ENCODE data around the gene CSAD. TPM values are rescaled to one million over a fixed set of nuclear protein-coding genes. Genes with fewer than 3 reads are reported as not detected.

Gene CSAD
- 1 to 10 TPM in 2 of 3 donors, under 1 TPM in 1; 0.85 to 3.8 (median 2.6) TPM for polyA plus RNA-seq

- peak; percentile 95 to 97 (median 96) for DNase-seq
- Mint-ChIP-seq H3K9me3 (no peaks in the 10 kb centered on the region), H3K4me3 (peak within 1 kb of the TSS; percentile 92 to 94 (median 93)), H3K27ac (peak within 1 kb of the TSS; percentile 90 to 98 (median 96)), H3K4me1 (peaks cover 45 to 56% of the 10 kb centered on the region in 2 donors), H3K36me3 (peaks cover 13 to 21% (median 19%) of the 10 kb centered on the region in 3 donors), H3K27me3 (ENCODE audit: low read depth in 3 of 3) (peaks cover 6 to 20% (median 7%) of the 10 kb centered on the region in 3 donors)
Measured at GRCh38 chr12:53180220-53180930, at the start of gene CSAD, which contains the start of gene ZNF740. Gene CSAD, minus strand, starts transcription at chr12:53180925. Its CDS starts 7,455 bp downstream, at chr12:53173470. Gene ZNF740, plus strand, starts transcription at chr12:53180722. Its CDS starts 1,262 bp downstream, at chr12:53181984.

- H3K9me3 Mint-ChIP-seq: no peaks in the 10 kb centered on the region
- peak overlapping the region in 4 of 5 donors; percentile 11 to 65 (median 24) for H3K4me3 Mint-ChIP-seq
- H3K4me1 Mint-ChIP-seq: peaks cover 20 to 28% of the 10 kb centered on the region in 2 donors
- peak overlapping the region; percentile 6 to 70 (median 42) for H3K27ac Mint-ChIP-seq
- no peak for DNase-seq
- H3K36me3 Mint-ChIP-seq: peaks cover 0 to 5% (median 0%) of the 10 kb centered on the region in 3 donors
- peaks cover 2 to 15% (median 4%) of the 10 kb centered on the region in 3 donors for H3K27me3 Mint-ChIP-seq (ENCODE audit: low read depth in 3 of 3)
Measured at GRCh38 chr12:53230108-53230845, 49.6 kb upstream of the CSAD start.

GRCh38 chr12:53229454-53229853, 48.7 kb upstream of the CSAD start:
- Mint-ChIP-seq H3K4me1 (peaks cover 26 to 34% of the 10 kb centered on the region in 2 donors), H3K36me3 (peaks cover 0 to 5% (median 0%) of the 10 kb centered on the region in 3 donors), H3K4me3 (peak overlapping the region in 1 of 5 donors; percentile 65), H3K27ac (peak overlapping the region in 5 of 6 donors; percentile 18 to 70 (median 51)), H3K27me3 (ENCODE audit: low read depth in 3 of 3) (peaks cover 2 to 15% (median 5%) of the 10 kb centered on the region in 3 donors), H3K9me3 (no peaks in the 10 kb centered on the region)
- no peak for DNase-seq

GRCh38 chr12:53227836-53228235, 47.1 kb upstream of the CSAD start:
- peak overlapping the region in 1 of 6 donors; percentile 19 for H3K27ac Mint-ChIP-seq
- no peaks in the 10 kb centered on the region for H3K9me3 Mint-ChIP-seq
- H3K4me1 Mint-ChIP-seq: peaks cover 34 to 35% of the 10 kb centered on the region in 2 donors
- no peak overlapping the region for H3K4me3 Mint-ChIP-seq
- H3K36me3 Mint-ChIP-seq: peaks cover 0 to 5% (median 0%) of the 10 kb centered on the region in 3 donors
- H3K27me3 Mint-ChIP-seq (ENCODE audit: low read depth in 3 of 3): peaks cover 2 to 8% (median 5%) of the 10 kb centered on the region in 3 donors
- no peak for DNase-seq

GRCh38 chr12:53227341-53227740, 46.6 kb upstream of the CSAD start:
- peak overlapping the region in 1 of 6 donors; percentile 55 for H3K27ac Mint-ChIP-seq
- peaks cover 34 to 35% of the 10 kb centered on the region in 2 donors for H3K4me1 Mint-ChIP-seq
- H3K9me3 Mint-ChIP-seq: no peaks in the 10 kb centered on the region
- DNase-seq: no peak
- peaks cover 0 to 5% (median 0%) of the 10 kb centered on the region in 3 donors for H3K36me3 Mint-ChIP-seq
- peaks cover 1 to 5% (median 4%) of the 10 kb centered on the region in 3 donors for H3K27me3 Mint-ChIP-seq (ENCODE audit: low read depth in 3 of 3)
- no peak overlapping the region for H3K4me3 Mint-ChIP-seq

GRCh38 chr12:53226815-53227214, 46.1 kb upstream of the CSAD start:
- Mint-ChIP-seq H3K4me3 (no peak overlapping the region), H3K27me3 (ENCODE audit: low read depth in 3 of 3) (peaks cover 0 to 5% (median 3%) of the 10 kb centered on the region in 3 donors), H3K9me3 (no peaks in the 10 kb centered on the region), H3K27ac (peak overlapping the region in 4 of 6 donors; percentile 9 to 66 (median 49)), H3K36me3 (peaks cover 0 to 5% (median 0%) of the 10 kb centered on the region in 3 donors), H3K4me1 (peaks cover 38% of the 10 kb centered on the region in 2 donors)
- no peak for DNase-seq

- no peaks in the 10 kb centered on the region for H3K9me3 Mint-ChIP-seq
- H3K27ac Mint-ChIP-seq: peak overlapping the region in 3 of 6 donors; percentile 58 to 71 (median 62)
- H3K27me3 Mint-ChIP-seq (ENCODE audit: low read depth in 3 of 3): peaks cover 3 to 7% (median 5%) of the 10 kb centered on the region in 3 donors
- DNase-seq: no peak
- peaks cover 34 to 39% of the 10 kb centered on the region in 2 donors for H3K4me1 Mint-ChIP-seq
- peak overlapping the region in 1 of 5 donors; percentile 25 for H3K4me3 Mint-ChIP-seq
- peaks cover 0 to 5% (median 0%) of the 10 kb centered on the region in 3 donors for H3K36me3 Mint-ChIP-seq
Measured at GRCh38 chr12:53225635-53226424, 45.1 kb upstream of the CSAD start.

GRCh38 chr12:53224897-53225634, 44.3 kb upstream of the CSAD start:
- peaks cover 3 to 13% (median 5%) of the 10 kb centered on the region in 3 donors for H3K27me3 Mint-ChIP-seq (ENCODE audit: low read depth in 3 of 3)
- DNase-seq: no peak
- H3K4me1 Mint-ChIP-seq: peaks cover 36 to 39% of the 10 kb centered on the region in 2 donors
- peak overlapping the region in 1 of 5 donors; percentile 44 for H3K4me3 Mint-ChIP-seq
- no peaks in the 10 kb centered on the region for H3K9me3 Mint-ChIP-seq
- peaks cover 0 to 5% (median 0%) of the 10 kb centered on the region in 3 donors for H3K36me3 Mint-ChIP-seq
- peak overlapping the region in 5 of 6 donors; percentile 61 to 74 (median 65) for H3K27ac Mint-ChIP-seq

- peak overlapping the region in 4 of 5 donors; percentile 38 to 74 (median 52) for H3K4me3 Mint-ChIP-seq
- DNase-seq: no peak
- H3K27ac Mint-ChIP-seq: peak overlapping the region; percentile 36 to 83 (median 66)
- peaks cover 8 to 16% (median 8%) of the 10 kb centered on the region in 3 donors for H3K27me3 Mint-ChIP-seq (ENCODE audit: low read depth in 3 of 3)
- peaks cover 0 to 5% (median 0%) of the 10 kb centered on the region in 3 donors for H3K36me3 Mint-ChIP-seq
- H3K9me3 Mint-ChIP-seq: no peaks in the 10 kb centered on the region
- peaks cover 41 to 45% of the 10 kb centered on the region in 2 donors for H3K4me1 Mint-ChIP-seq
Measured at GRCh38 chr12:53224061-53224896, 43.6 kb upstream of the CSAD start.

GRCh38 chr12:53223389-53224060, 42.8 kb upstream of the CSAD start:
- peak overlapping the region; percentile 61 to 89 (median 80) for H3K27ac Mint-ChIP-seq
- H3K4me3 Mint-ChIP-seq: peak overlapping the region; percentile 38 to 80 (median 74)
- DNase-seq: no peak
- peaks cover 46 to 53% of the 10 kb centered on the region in 2 donors for H3K4me1 Mint-ChIP-seq
- H3K9me3 Mint-ChIP-seq: no peaks in the 10 kb centered on the region
- H3K36me3 Mint-ChIP-seq: peaks cover 0 to 5% (median 0%) of the 10 kb centered on the region in 3 donors
- peaks cover 9 to 18% (median 11%) of the 10 kb centered on the region in 3 donors for H3K27me3 Mint-ChIP-seq (ENCODE audit: low read depth in 3 of 3)

- H3K4me1 Mint-ChIP-seq: peaks cover 53 to 60% of the 10 kb centered on the region in 2 donors
- H3K27ac Mint-ChIP-seq: peak overlapping the region; percentile 61 to 92 (median 87)
- peaks cover 9 to 17% (median 11%) of the 10 kb centered on the region in 3 donors for H3K27me3 Mint-ChIP-seq (ENCODE audit: low read depth in 3 of 3)
- H3K4me3 Mint-ChIP-seq: peak overlapping the region; percentile 35 to 84 (median 79)
- no peaks in the 10 kb centered on the region for H3K9me3 Mint-ChIP-seq
- DNase-seq: no peak
- H3K36me3 Mint-ChIP-seq: peaks cover 0 to 5% (median 0%) of the 10 kb centered on the region in 3 donors
Measured at GRCh38 chr12:53222806-53223261, 42.1 kb upstream of the CSAD start.

Measured in immature natural killer cell (primary cell).